ENCODE measurements around the gene ROCK1. TPM values are rescaled to one million over a fixed set of nuclear protein-coding genes. Genes with fewer than 3 reads are reported as not detected.

ROCK1 gene
- total RNA-seq, 6 experiments from 2014 or later = 17.1 to 23.2 (median 21.6) TPM

GRCh38 chr18:21100678-21101077 is 10.9 kb downstream of the ROCK1 start:
- no peak for DNase-seq

GRCh38 chr18:21100146-21100545 is 11.5 kb downstream of the ROCK1 start:
- ATAC-seq = no peak
- DNase-seq = no peak
- peaks cover 0 to 15% (median 3%) of the 10 kb centered on the region in 4 donors for H3K4me1 ChIP-seq
- H3K36me3 ChIP-seq = no peaks in the 10 kb centered on the region
- no peak for TF ChIP-seq POLR2A (IDR thresholded peaks at IDR 0.05)
- no peaks in the 10 kb centered on the region for H3K27me3 ChIP-seq
- no peaks in the 10 kb centered on the region for H3K9me3 ChIP-seq
- intact Hi-C loops (cut with DNase I) = no loop called here
- no peak overlapping the region for H3K4me3 ChIP-seq
- H3K27ac ChIP-seq = no peak overlapping the region

More at GRCh38 chr18:21100678-21101077, 10.9 kb downstream of the ROCK1 start:
- no peak overlapping the region for H3K27ac ChIP-seq
- intact Hi-C loops (cut with DNase I) = no loop called here
- 42% methylated on average over 2 of the region's 2 CpGs for WGBS (ENCODE audit: insufficient coverage, low coverage, low lambda C conversion rate, missing lambda C conversion rate)
- TF ChIP-seq CTCF (IDR thresholded peaks at IDR 0.05) (no peak), POLR2A (IDR thresholded peaks at IDR 0.05) (no peak)
- H3K4me1 ChIP-seq = peaks cover 0 to 20% (median 6%) of the 10 kb centered on the region in 4 donors
- no peaks in the 10 kb centered on the region for H3K9me3 ChIP-seq
- no peaks in the 10 kb centered on the region for H3K27me3 ChIP-seq
- H3K4me3 ChIP-seq = no peak overlapping the region
- peak in 1 of 4 donors; percentile 23 for ATAC-seq
- no peaks in the 10 kb centered on the region for H3K36me3 ChIP-seq

- DNase-seq (no peak), ATAC-seq (no peak)
- H3K4me1 ChIP-seq = peaks cover 0 to 10% (median 0%) of the 10 kb centered on the region in 4 donors
- no peak for TF ChIP-seq POLR2A (IDR thresholded peaks at IDR 0.05)
- TF ChIP-seq CTCF (IDR thresholded peaks at IDR 0.05) = no peak
- intact Hi-C loops (cut with DNase I) = loop anchor here in 1 of 2 donors (10.0 kb wide), 1 partner anchor 55 kb away; no protein-coding TSS in a partner anchor
- 59% methylated on average over 5 of the region's 9 CpGs for WGBS (ENCODE audit: insufficient coverage, low coverage, low lambda C conversion rate, missing lambda C conversion rate)
- no peaks in the 10 kb centered on the region for H3K27me3 ChIP-seq
- no peaks in the 10 kb centered on the region for H3K36me3 ChIP-seq
- no peak overlapping the region for H3K27ac ChIP-seq
- no peaks in the 10 kb centered on the region for H3K9me3 ChIP-seq
- H3K4me3 ChIP-seq = no peak overlapping the region
Observed at GRCh38 chr18:21099442-21099841, 12.2 kb downstream of the ROCK1 start.

GRCh38 chr18:21096760-21097159 is 14.9 kb downstream of the ROCK1 start:
- DNase-seq (no peak), ATAC-seq (no peak)
- Histone ChIP-seq H3K4me1 (peaks cover 0 to 16% (median 2%) of the 10 kb centered on the region in 4 donors), H3K4me3 (no peak overlapping the region), H3K27me3 (no peaks in the 10 kb centered on the region), H3K36me3 (no peaks in the 10 kb centered on the region), H3K9me3 (no peaks in the 10 kb centered on the region), H3K27ac (no peak overlapping the region)
- WGBS (ENCODE audit: insufficient coverage, low coverage, low lambda C conversion rate, missing lambda C conversion rate) = 92% methylated on average over 2 of the region's 2 CpGs
- TF ChIP-seq POLR2A (IDR thresholded peaks at IDR 0.05) (no peak), CTCF (IDR thresholded peaks at IDR 0.05) (no peak)
- intact Hi-C loops (cut with DNase I) = loop anchor here in 1 of 2 donors (10.0 kb wide), 1 partner anchor 58 kb away; no protein-coding TSS in a partner anchor

- ATAC-seq (peak; percentile 39 to 63 (median 56)), DNase-seq (no peak)
- H3K4me1 ChIP-seq = peaks cover 0 to 16% (median 2%) of the 10 kb centered on the region in 4 donors
- H3K9me3 ChIP-seq = no peaks in the 10 kb centered on the region
- TF ChIP-seq CTCF (IDR thresholded peaks at IDR 0.05) = no peak
- TF ChIP-seq POLR2A (IDR thresholded peaks at IDR 0.05) = no peak
- 36% methylated on average over 3 of the region's 3 CpGs for WGBS (ENCODE audit: insufficient coverage, low coverage, low lambda C conversion rate, missing lambda C conversion rate)
- H3K27me3 ChIP-seq = no peaks in the 10 kb centered on the region
- no peak overlapping the region for H3K27ac ChIP-seq
- no peak overlapping the region for H3K4me3 ChIP-seq
- no peaks in the 10 kb centered on the region for H3K36me3 ChIP-seq
- intact Hi-C loops (cut with DNase I) = loop anchor here in 1 of 2 donors (10.0 kb wide), 1 partner anchor 62 kb away; no protein-coding TSS in a partner anchor
Observed at GRCh38 chr18:21093133-21093532, 18.5 kb downstream of the ROCK1 start.

All from right lobe of liver (tissue), 6 donors.